Effector memory CD8-positive, alpha-beta T cell (primary cell): ENCODE results near the gene TYMP.

Experiments used
- ATAC-seq: fragments of 150-1000 bp; cut with Tn5 transposase; replicated peaks from 2 replicates; pipeline ENCODE4 v1.10.0; 2021; ENCODE audit warnings: mild to moderate bottlenecking, moderate library complexity
- DNase-seq, 3 experiments: peaks; one replicate each; pipeline ENCODE4 v3.0.0; 2021
- H3K27ac Mint-ChIP-seq, 2 donors: one replicate each; pipeline ENCODE4 v1.8.0; 2022; ENCODE audit warnings: mild to moderate bottlenecking in 2 of 2, mixed read lengths in 2 of 2, moderate library complexity in 2 of 2
- H3K27me3 Mint-ChIP-seq, 2 donors: one replicate each; pipeline ENCODE4 v1.8.0; 2022; ENCODE audit warnings: mixed read lengths in 2 of 2
- H3K36me3 Mint-ChIP-seq: one replicate; pipeline ENCODE4 v1.8.0; 2022; ENCODE audit warnings: mild to moderate bottlenecking, moderate library complexity, mixed read lengths; ENCODE audit not compliant: insufficient read depth
- H3K4me1 Mint-ChIP-seq, 2 donors: one replicate each; pipeline ENCODE4 v1.8.0; 2022; ENCODE audit warnings: low read depth in 2 of 2, mixed read lengths in 2 of 2
- H3K4me3 Mint-ChIP-seq, 2 donors: one replicate each; pipeline ENCODE4 v1.8.0; 2022; ENCODE audit warnings: mild to moderate bottlenecking in 2 of 2, mixed read lengths in 2 of 2, moderate library complexity in 2 of 2
- H3K9me3 Mint-ChIP-seq, 2 donors: one replicate each; pipeline ENCODE4 v1.8.0; 2022; ENCODE audit warnings: mixed read lengths in 2 of 2

Gene TYMP

DNA sequence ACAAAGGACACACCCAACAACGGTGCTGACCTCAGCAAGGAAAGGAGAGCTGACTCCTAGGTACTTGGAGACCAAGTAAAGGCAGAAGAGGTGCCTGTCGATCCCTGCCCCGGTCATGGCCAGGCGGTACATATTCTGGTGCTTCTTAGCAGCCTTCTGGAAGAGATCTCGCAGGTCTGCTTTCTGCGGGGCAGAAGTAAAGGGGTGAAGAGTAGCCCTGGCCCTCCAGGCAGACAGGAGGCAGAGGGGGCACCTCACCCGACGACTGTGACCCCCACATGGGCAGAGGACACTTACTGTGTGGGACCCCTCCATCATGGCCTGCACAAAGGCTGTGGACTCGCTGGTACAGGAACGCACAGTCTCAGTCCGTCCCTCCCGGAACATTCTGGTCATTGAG lies 41.0 kb upstream of the TYMP start:
- Mint-ChIP-seq H3K27me3 (no peaks in the 10 kb centered on the region), H3K27ac (no peak overlapping the region), H3K4me1 (peaks cover 0 to 4% of the 10 kb centered on the region in 2 donors), H3K36me3 (peaks cover 24% of the 10 kb centered on the region), H3K9me3 (no peaks in the 10 kb centered on the region), H3K4me3 (no peak overlapping the region)
- DNase-seq (no peak), ATAC-seq (no peak)

DNA sequence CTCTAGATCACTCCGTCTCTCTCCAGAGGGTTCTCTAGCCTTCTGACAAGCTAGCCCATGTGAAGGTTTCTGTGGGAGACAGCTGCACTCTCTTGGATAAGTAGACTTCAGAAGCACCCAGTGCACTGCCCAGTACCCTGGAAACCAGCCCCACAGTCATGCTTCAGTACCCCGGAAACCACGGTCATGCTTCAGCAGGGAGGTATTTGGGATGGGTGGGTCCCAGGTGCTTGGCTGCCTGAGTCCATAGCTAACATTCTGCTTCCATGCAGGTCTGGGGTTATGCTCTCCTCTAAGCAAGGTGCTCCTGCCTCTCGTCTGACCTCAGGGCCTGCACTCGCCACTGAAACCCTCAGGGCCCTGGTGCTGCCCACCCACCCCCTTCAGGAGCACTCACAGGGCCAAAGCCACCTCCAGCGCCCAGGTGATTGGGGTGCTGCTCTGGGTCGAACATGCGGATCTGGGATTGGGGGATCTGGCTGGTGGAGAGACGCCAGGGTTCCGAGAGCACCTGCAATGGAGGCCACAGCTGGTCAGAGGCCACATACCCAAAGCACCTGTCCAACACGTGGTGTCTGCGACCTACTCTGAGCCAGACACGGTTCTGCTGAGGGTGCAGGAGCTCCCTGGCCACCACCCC lies 40.2 kb upstream of the TYMP start:
- Mint-ChIP-seq H3K27me3 (no peaks in the 10 kb centered on the region), H3K4me1 (peaks cover 0 to 4% of the 10 kb centered on the region in 2 donors), H3K27ac (no peak overlapping the region), H3K36me3 (peaks cover 21% of the 10 kb centered on the region), H3K9me3 (no peaks in the 10 kb centered on the region), H3K4me3 (no peak overlapping the region)
- ATAC-seq, result no peak
- DNase-seq, result no peak

DNA sequence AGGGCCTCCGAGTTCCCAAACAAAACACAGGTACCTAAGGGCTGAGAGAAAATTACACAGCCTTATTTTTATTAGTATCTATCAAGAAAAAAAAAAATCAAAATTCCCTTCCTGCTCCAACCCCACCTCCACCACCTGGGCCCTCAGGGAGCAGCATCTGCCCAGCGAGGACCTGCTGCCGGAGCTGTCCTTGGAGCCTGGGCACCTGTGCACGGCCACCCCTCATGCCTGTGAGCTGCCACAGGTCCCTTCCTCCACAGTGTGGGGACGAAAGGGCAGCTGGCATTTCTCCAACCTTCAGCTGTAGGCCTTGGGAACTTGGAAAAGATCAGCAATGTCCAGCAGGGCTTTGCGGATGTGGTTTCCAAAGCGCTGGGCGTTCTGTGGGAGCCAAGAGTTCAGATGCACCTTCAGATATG lies 39.2 kb upstream of the TYMP start:
- H3K36me3 Mint-ChIP-seq, result peaks cover 20% of the 10 kb centered on the region
- ATAC-seq (no peak), DNase-seq (no peak)
- no peaks in the 10 kb centered on the region for H3K27me3 Mint-ChIP-seq
- H3K4me1 Mint-ChIP-seq, result peaks cover 0 to 4% of the 10 kb centered on the region in 2 donors
- H3K4me3 Mint-ChIP-seq, result no peak overlapping the region
- no peak overlapping the region for H3K27ac Mint-ChIP-seq
- no peaks in the 10 kb centered on the region for H3K9me3 Mint-ChIP-seq

DNA sequence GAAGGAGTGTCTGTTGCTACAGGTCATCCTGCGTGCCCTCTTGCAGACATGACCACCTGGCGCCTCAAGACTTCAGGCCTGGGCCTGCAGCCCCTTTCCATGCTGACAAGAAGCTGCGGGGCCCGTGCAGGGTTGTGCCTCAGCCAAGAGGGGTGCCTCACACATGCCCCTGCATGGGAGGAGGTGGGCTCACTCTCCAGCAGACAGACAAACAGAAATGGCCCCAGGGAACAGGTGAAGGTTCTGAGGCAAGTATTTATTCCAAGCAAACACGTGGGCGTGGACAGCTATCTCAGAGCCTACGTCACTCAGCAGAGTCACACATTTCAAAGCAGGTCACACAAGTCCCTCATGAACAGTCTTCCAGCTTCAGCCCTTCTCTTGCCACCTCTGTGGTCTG lies 38.8 kb upstream of the TYMP start:
- H3K27ac Mint-ChIP-seq, result no peak overlapping the region
- peaks cover 0 to 4% of the 10 kb centered on the region in 2 donors for H3K4me1 Mint-ChIP-seq
- H3K36me3 Mint-ChIP-seq, result peaks cover 20% of the 10 kb centered on the region
- no peaks in the 10 kb centered on the region for H3K9me3 Mint-ChIP-seq
- DNase-seq (no peak), ATAC-seq (no peak)
- no peaks in the 10 kb centered on the region for H3K27me3 Mint-ChIP-seq
- H3K4me3 Mint-ChIP-seq, result no peak overlapping the region

DNA sequence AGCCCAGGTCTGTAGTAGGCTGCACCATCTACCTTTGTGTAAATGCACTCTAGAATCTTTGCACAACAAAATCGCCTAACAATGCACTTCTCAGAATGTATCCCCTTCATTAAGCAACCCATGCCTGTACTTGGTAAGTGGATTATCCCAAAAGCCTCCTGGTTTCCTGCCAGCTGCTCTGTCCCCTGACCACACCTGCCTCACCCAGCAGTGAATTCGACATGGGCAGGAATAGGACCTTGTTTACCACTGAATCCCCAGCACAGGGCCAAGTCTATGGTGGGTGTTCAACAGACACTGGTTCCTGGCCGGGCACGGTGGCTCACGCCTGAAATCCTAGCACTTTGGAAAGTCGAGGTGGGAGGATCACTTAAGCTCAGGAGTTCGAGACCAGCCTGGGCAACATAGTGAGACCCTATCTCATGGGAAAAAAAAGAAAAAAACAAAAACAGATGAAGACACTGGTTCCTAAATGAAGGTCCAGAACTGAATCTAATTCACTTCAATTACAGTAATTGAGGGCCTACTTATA lies 38.0 kb upstream of the TYMP start:
- ATAC-seq (no peak), DNase-seq (no peak)
- Mint-ChIP-seq H3K4me1 (peaks cover 7 to 11% of the 10 kb centered on the region in 2 donors), H3K27me3 (no peaks in the 10 kb centered on the region), H3K27ac (no peak overlapping the region), H3K4me3 (no peak overlapping the region), H3K9me3 (no peaks in the 10 kb centered on the region), H3K36me3 (peaks cover 23% of the 10 kb centered on the region)

DNA sequence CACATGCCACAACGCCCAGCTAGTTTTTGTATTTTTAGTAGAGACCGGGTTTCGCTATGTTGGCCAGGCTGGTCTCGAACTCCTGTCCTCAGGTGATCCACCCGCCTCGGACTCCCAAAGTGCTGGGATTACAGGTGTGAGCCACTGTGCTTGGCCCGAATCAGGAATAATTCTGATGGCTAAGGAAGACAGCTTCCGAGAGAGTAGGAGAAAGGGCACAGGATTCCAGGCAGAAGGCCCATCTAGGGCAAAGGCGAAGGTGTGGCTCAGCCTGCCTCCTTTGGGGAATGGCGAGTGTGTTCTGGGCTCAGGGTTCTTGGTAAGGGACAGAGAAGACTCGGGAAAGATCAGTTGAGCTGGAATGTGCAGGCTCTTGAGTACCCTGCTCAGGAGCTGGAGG lies 34.5 kb upstream of the TYMP start:
- H3K36me3 Mint-ChIP-seq, result peaks cover 16% of the 10 kb centered on the region
- no peak for DNase-seq
- no peak overlapping the region for H3K4me3 Mint-ChIP-seq
- peaks cover 16 to 21% of the 10 kb centered on the region in 2 donors for H3K4me1 Mint-ChIP-seq
- no peak overlapping the region for H3K27ac Mint-ChIP-seq
- no peaks in the 10 kb centered on the region for H3K9me3 Mint-ChIP-seq
- H3K27me3 Mint-ChIP-seq, result no peaks in the 10 kb centered on the region
- ATAC-seq, result no peak

DNA sequence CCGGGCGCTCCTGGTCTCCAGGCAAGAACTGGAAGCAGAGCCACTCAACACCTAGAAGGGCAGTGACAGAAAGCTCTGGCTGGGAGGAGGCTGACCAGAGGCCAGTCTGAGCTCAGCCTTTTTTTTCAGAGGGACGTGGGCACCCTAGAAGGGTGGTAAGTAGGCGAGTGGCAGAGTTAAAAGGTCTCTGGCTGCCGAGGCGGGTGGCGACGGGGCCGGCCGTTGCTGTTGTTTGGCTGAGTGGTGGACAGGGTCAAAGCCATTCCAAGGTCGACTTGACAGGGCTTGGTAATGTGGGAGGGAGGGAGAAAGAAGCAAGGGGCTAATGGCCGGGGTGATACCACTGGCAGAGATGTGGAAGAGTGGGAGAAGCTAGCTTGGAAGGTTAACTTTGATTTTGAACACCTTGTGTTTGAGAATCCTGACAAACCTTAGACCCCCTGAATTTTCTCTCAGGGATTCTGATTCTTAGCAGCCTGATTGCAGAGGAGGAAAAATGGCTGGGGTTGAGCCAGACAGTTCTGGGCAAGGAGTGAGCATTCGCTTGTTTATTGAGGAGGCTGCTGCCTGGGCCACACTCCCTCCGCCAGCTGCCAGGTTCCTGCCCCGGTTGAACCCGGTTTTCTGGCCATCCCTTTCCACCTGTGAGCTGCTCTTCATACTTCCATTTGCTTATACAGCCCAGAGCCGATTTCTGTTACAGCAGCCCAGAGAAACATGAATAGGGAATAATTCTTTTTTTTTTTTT lies 33.8 kb upstream of the TYMP start:
- no peaks in the 10 kb centered on the region for H3K9me3 Mint-ChIP-seq
- H3K4me1 Mint-ChIP-seq, result peaks cover 16 to 21% of the 10 kb centered on the region in 2 donors
- peak overlapping the region; percentile 77 to 79 for H3K27ac Mint-ChIP-seq
- H3K4me3 Mint-ChIP-seq, result peak overlapping the region; percentile 91
- DNase-seq (no peak), ATAC-seq (no peak)
- peaks cover 12% of the 10 kb centered on the region for H3K36me3 Mint-ChIP-seq
- H3K27me3 Mint-ChIP-seq, result no peaks in the 10 kb centered on the region

DNA sequence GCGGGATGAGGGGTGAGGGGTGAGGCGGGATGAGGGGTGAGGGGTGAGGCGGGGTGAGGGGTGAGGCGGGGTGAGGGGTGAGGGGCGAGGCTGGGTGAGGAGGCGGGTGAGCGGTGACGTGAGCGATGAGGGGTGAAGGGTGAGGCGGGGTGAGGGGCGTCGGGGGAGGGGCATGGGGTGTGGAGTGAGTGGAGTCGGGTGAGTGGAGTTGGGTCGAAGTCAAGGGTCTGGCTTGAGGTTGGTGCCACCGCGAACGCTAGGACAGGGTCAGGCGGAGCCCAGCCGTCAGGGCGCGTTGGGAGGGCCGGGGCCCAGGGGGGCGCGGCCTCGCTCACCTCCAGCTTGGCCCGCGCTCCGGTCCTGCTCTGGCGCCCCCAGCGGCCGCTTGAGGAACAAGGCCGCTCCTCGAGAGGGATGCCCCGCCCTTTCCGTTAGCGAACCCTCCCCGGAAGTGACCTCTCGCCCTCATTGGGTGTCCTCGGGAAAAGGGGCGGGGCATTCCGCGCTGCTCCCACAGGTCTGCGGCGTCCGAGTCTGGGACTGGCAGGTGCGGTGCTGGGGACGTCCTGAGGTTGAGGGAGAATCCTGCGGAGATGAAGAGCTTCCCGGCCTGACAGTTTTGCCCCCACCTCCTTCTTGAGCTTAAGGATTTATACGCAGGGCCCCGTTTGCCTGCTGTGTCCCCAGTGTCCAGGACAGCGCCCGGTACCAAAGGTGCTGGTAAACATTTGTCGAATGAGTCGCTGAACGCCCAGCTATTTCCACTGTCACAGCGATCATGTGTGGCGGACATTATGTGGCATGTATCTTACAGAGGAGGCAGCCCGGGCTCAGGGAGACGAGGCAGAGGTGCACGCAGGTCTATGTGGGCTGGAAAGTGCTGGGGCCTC lies 33.0 kb upstream of the TYMP start, which contains the start of gene SYCE3:
TSS of gene SYCE3 (minus strand) at position 397 of the 890 bp plus-strand sequence. CDS start 6,514 bp downstream, outside the sequence.
- DNase-seq, result peak; percentile 96 to 97 (median 97)
- Mint-ChIP-seq H3K27ac (peak within 1 kb of the TSS; percentile 80 to 87), H3K4me3 (peak within 1 kb of the TSS; percentile 91), H3K4me1 (peaks cover 16 to 21% of the 10 kb centered on the region in 2 donors), H3K9me3 (no peaks in the 10 kb centered on the region), H3K36me3 (peaks cover 11% of the 10 kb centered on the region), H3K27me3 (no peaks in the 10 kb centered on the region)
- peak; percentile 95 for ATAC-seq

DNA sequence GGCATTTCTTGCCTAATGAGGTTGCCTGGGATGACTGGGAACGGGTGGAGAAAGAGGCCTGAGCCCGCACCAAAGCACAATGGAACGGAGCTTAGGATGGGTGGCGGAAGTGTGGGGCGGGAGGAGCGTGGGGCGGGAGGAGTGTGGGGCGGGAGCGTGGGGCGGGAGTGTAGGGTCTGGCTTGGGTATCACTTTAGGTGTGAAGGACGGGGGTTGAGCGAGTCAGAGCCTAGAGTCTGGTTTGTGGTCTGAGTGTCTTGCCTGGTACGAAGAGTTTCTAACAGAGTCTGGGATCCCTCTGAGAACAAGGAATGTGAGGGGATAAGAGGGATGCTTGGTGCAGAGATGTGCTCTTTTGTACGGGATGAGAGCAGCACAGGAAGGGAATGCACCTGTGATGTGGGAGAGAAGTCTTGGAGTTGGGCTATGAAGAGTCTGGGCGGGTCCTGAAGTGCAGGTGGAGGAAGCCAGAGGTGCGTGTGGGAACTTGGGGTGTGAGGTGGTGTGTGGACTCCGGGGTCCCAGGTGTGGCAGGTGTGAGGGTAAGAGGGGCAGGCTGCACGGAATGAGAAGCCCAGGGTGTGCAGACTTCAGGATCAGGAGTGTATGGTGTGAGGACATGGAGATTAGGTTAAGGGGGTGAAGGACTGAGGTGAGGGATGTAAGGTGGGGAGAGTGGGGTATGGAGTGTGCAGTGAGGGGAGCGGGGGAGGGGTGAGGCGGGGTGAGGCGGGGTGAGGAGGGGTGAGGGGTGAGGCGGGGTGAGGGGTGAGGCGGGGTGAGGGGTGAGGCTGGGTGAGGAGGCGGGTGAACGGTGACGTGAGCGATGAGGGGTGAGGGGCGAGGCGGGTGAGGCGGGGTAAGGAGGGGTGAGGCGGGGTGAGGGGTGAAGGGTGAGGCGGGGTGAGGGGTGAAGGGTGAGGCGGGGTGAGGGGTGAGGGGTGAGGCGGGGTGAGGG lies 31.9 kb upstream of the TYMP start:
- Mint-ChIP-seq H3K9me3 (no peaks in the 10 kb centered on the region), H3K36me3 (peaks cover 9% of the 10 kb centered on the region), H3K27me3 (no peaks in the 10 kb centered on the region), H3K4me3 (peak overlapping the region; percentile 71 to 73), H3K4me1 (peaks cover 16 to 21% of the 10 kb centered on the region in 2 donors), H3K27ac (peak overlapping the region; percentile 80 to 87)
- DNase-seq (no peak), ATAC-seq (peak; percentile 17)

DNA sequence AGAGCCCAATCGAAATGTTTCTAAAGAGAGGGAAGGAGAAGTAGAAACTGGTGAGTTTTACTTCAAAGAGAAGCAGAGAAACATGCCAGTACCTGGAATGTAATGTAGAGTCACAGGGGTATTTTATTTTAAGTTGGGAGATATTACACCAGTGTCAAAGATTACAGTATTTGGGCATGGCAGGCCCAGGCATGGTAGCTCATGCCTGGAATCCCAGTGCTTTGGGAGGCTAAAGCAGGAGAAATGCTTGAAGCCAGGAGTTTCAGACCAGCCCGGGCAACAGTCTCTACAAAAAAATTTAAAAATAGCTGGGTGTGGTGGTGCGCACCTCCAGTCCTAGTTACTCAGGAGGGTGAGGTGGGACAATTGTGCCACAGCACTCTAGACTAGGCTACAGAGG lies 30.2 kb upstream of the TYMP start:
- no peaks in the 10 kb centered on the region for H3K27me3 Mint-ChIP-seq
- H3K9me3 Mint-ChIP-seq, result no peaks in the 10 kb centered on the region
- no peak overlapping the region for H3K4me3 Mint-ChIP-seq
- H3K4me1 Mint-ChIP-seq, result peaks cover 16 to 21% of the 10 kb centered on the region in 2 donors
- peaks cover 9% of the 10 kb centered on the region for H3K36me3 Mint-ChIP-seq
- no peak for ATAC-seq
- H3K27ac Mint-ChIP-seq, result no peak overlapping the region
- DNase-seq, result no peak

DNA sequence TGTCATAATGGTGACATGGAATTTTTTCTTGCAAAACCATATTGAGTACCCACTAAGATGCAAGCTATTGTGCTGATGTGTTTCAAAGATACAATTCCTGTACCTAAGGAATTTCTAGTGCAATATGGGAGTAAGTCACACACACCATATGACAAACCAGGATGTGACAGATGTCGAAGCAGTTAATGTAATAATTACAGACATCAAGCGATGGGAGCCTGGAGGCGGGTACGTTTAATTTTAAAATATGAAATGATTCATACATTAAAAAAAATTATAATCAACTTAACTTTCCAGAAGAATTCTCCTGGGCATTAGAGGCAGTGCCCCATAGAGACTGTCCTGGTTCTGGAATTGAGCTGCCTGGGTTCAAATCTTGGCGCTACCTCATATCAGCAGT lies 26.9 kb upstream of the TYMP start:
- H3K9me3 Mint-ChIP-seq, result no peaks in the 10 kb centered on the region
- ATAC-seq (no peak), DNase-seq (no peak)
- no peaks in the 10 kb centered on the region for H3K27me3 Mint-ChIP-seq
- no peak overlapping the region for H3K27ac Mint-ChIP-seq
- H3K36me3 Mint-ChIP-seq, result peaks cover 9% of the 10 kb centered on the region
- peaks cover 8% of the 10 kb centered on the region in 2 donors for H3K4me1 Mint-ChIP-seq
- no peak overlapping the region for H3K4me3 Mint-ChIP-seq

DNA sequence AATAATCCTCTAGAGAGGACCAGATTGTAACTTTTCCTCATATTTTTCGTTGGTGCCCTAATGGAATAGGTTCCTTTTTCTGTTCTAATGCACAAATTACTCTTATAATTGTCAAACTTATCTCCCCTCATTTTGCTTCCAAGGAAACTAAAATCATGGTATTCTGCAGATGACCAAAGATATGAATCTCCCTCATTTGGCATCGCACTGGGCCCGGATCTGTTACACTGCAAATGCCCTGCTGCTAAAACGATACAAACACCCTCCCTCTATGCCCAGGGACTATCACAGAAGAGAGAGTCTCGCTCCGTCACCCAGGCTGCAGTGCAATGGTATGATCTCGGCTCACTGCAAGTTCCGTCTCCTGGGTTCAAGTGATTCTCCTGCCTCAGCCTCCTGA lies 23.5 kb upstream of the TYMP start:
- Mint-ChIP-seq H3K9me3 (no peaks in the 10 kb centered on the region), H3K27ac (no peak overlapping the region), H3K27me3 (no peaks in the 10 kb centered on the region), H3K36me3 (peaks cover 9% of the 10 kb centered on the region), H3K4me1 (peaks cover 10 to 15% of the 10 kb centered on the region in 2 donors), H3K4me3 (no peak overlapping the region)
- ATAC-seq, result no peak
- no peak for DNase-seq
